Omental fat pad (tissue), 4 donors: ENCODE data around the gene SEMA5A. TPM values are rescaled to one million over a fixed set of nuclear protein-coding genes. Genes with fewer than 3 reads are reported as not detected.

Experiments used
- ATAC-seq: fragments of 150-250 bp; one replicate; pipeline ENCODE4 v1.9.1; 2016; ENCODE audit warnings: mild to moderate bottlenecking, moderate library complexity; ENCODE audit not compliant: low FRiP score
- DNase-seq: peaks from one replicate; pipeline ENCODE4 v3.0.0-alpha.2; 2019; ENCODE audit warnings: low spot score
- total RNA-seq, 4 donors: library from RNA; depleted of rRNA; stranded (reverse); fragments of >200 nt; gene quantifications; one replicate each; pipeline ENCODE4 v1.1.0, GENCODE V29; 2016
- TF ChIP-seq, protein P1 (sequence below), 3 donors: fragments of 450-650 bp; IDR thresholded peaks; one replicate each; pipeline ENCODE4 v1.5.1; 2016 to 2017; ENCODE audit warnings: antibody characterized with exemption in 3 of 3, mild to moderate bottlenecking in 3 of 3, moderate library complexity in 2 of 3

Gene SEMA5A
- total RNA-seq, 4 donors from 2014 or later = 6.3 to 60.2 (median 22.1) TPM

DNA sequence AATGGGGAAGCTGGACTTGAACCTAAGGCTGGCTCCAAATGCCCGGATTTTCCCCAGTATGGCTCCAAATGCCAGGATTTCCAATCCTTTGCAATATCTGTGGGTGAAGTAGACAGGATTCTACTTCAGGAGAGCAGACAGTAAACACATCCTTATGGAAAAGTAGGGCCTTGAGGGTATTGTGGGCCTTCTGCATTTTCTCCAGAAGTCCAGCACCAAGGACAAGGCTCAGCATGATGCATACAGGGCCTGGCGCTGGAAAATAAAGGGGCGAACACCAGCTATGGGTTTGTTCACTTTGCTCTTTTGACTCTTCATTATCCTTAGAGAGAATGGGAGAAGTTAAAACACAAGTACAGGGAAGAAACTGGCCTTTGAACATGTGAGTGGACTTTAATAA is 347.5 kb downstream of the SEMA5A start:
- ATAC-seq (no peak), DNase-seq (no peak)
- TF ChIP-seq, protein P1, sequence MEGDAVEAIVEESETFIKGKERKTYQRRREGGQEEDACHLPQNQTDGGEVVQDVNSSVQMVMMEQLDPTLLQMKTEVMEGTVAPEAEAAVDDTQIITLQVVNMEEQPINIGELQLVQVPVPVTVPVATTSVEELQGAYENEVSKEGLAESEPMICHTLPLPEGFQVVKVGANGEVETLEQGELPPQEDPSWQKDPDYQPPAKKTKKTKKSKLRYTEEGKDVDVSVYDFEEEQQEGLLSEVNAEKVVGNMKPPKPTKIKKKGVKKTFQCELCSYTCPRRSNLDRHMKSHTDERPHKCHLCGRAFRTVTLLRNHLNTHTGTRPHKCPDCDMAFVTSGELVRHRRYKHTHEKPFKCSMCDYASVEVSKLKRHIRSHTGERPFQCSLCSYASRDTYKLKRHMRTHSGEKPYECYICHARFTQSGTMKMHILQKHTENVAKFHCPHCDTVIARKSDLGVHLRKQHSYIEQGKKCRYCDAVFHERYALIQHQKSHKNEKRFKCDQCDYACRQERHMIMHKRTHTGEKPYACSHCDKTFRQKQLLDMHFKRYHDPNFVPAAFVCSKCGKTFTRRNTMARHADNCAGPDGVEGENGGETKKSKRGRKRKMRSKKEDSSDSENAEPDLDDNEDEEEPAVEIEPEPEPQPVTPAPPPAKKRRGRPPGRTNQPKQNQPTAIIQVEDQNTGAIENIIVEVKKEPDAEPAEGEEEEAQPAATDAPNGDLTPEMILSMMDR (IDR thresholded peaks at IDR 0.05) = no peak

DNA sequence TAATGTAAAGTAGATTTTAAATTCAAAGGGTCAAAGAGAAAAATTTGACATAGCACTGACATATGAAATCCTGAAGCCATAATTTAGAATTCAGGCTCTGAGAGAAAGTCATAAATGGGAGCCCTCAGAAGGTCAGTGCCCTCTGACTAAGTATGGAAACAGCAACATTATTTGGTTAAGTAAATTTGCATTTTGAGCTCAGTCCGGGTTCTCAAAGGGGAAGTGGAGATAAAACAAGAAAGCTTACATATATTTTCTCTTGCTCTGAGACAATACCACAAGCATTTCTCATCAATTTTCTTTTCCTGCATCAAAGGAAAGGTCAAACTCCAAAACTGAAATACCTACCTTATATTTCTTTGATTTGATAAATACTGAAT is 348.0 kb downstream of the SEMA5A start:
- ATAC-seq (no peak), DNase-seq (no peak)
- TF ChIP-seq, protein P1 (IDR thresholded peaks at IDR 0.05) = no peak

DNA sequence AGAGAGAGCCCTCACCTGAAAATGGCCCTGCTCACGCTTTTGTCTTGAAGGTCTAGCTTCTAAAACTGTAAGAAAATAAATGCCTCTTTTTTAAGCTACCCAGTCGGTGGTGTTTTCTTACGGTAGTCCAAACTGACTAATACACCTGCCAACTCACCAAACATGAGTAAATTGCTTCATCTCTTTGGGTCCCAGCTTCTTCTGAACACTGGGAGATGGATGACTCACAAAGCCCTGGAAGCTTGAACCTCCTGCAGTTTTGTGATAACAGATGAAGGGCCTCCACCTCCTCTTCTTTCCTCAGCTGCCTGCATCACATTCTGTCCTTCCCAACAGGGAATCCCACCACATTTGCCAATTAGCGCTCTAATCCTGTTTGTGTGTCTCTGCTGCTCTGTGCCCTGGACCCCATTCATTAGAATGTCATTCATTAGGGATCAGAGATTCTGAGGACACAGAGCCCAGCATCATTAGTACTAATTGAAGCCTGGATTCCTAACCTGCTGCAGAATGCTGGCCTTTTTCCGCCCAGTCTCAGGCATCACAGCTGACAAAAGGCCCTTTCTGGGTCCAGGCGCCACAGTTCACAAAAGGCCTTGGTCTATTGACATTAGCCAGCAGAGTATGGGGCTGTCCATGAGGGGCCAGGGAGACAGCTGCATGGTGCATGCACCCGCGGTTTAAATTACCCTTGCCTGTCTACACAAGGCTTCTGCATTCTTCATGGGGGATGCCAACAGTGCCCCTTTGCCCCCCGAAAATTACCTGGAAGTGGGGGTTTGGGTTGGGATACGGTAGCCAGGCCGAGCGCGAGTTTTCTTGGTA is 349.3 kb downstream of the SEMA5A start:
- DNase-seq (no peak), ATAC-seq (peak; percentile 66)
- TF ChIP-seq, protein P1 (IDR thresholded peaks at IDR 0.05) = no peak

DNA sequence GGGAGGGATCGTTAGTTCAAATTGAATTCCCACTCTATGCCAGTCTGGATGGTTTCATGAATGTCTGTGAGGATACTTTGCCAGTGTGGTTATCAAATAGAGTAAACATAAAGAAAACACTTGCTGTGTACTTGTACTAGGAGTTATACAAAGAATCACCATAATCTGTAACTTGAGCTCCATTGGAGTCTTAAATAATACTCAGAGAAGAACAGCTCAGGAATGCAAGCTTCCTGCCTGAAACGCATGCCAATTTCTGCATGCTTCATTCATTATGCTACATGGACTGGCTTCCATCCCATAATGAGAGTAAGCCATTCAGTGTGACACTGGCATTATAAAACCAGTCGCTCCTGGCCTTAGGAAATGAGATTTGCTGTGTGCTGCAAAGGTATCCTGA is 351.4 kb downstream of the SEMA5A start:
- DNase-seq (no peak), ATAC-seq (no peak)
- TF ChIP-seq, protein P1 (IDR thresholded peaks at IDR 0.05) = no peak

DNA sequence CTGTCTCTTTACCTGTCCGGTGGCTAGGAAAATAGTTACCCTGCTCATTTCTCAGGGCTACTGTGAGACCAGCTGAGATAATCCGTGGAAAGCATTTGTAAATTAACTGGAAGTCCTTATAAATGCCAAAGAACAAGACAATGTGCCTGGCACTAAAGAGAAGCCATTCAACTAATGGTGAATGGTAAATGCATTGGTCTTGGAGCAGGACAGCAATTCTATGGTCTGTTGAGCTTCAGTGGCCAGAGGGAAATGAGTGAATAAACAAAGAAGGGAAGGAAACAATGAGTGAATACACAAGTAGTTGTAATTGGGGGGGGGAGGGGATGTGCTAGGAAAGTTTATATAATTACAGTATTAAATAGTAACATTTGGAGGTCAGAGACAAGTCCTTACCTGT is 353.6 kb downstream of the SEMA5A start:
- no peak for ATAC-seq
- TF ChIP-seq, protein P1 (IDR thresholded peaks at IDR 0.05) = no peak
- DNase-seq = no peak

DNA sequence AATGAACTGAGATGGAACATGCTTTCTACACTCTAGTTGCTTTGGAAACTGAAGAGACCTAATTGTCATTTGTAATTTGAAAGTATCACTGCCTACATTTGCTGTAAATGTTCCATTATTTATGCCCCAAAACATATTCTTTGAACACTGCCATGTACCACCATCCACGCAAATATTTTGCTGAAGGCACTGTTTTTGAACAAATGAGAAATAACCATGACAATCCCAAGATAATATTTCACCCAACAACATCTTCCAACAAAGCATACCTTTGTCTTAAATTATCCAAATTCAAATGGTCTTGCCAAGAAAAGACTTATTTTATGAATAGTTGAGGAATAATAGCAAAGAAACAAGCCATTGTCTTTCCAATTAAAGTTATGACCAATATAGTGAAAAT is 356.2 kb downstream of the SEMA5A start:
- TF ChIP-seq, protein P1 (IDR thresholded peaks at IDR 0.05) = no peak
- no peak for DNase-seq
- ATAC-seq = no peak

DNA sequence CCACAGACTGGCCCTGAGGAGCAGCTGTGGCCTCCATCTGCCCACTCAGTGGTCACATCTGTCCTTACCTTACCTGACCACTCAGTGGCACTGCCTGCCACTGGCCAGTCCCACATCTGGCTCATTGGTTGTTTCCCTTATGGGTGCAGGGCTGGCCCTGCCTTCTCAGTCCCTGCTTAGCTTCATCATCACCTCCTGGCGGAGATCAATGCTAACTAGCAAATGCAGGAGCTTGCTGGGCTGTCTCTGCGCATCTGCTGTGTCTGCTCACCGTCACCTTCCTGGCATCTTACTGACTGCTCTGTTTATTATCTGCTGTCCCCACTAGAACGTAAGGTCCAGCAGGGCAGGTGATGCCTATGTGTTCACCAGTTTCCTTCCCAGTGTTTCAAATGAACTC is 356.9 kb downstream of the SEMA5A start:
- no peak for ATAC-seq
- no peak for DNase-seq
- TF ChIP-seq, protein P1 (IDR thresholded peaks at IDR 0.05) = no peak
